DND-41 (cell line): ENCODE measurements around the gene AMD1.

Experiments used
- CTCF ChIP-seq: IDR thresholded peaks from 2 replicates; pipeline ENCODE4 v1.5.1; 2012; ENCODE audit warnings: borderline replicate concordance, low read length, moderate library complexity, mild to moderate bottlenecking; ENCODE audit not compliant: poor library complexity, severe bottlenecking; ENCODE audit errors: extremely low read depth
- EZH2 ChIP-seq: IDR thresholded peaks from 3 replicates; pipeline ENCODE4 v1.6.1; 2012; ENCODE audit warnings: borderline replicate concordance, low read depth, mild to moderate bottlenecking, moderate library complexity, low read length, inconsistent platforms; ENCODE audit not compliant: severe bottlenecking

GRCh38 chr6:110864824-110865223 is 9.8 kb upstream of the AMD1 start:
- TF ChIP-seq CTCF (no peak), EZH2 (no peak)
